ENCODE results near the gene GSTM2.

GSTM2 gene

DNA sequence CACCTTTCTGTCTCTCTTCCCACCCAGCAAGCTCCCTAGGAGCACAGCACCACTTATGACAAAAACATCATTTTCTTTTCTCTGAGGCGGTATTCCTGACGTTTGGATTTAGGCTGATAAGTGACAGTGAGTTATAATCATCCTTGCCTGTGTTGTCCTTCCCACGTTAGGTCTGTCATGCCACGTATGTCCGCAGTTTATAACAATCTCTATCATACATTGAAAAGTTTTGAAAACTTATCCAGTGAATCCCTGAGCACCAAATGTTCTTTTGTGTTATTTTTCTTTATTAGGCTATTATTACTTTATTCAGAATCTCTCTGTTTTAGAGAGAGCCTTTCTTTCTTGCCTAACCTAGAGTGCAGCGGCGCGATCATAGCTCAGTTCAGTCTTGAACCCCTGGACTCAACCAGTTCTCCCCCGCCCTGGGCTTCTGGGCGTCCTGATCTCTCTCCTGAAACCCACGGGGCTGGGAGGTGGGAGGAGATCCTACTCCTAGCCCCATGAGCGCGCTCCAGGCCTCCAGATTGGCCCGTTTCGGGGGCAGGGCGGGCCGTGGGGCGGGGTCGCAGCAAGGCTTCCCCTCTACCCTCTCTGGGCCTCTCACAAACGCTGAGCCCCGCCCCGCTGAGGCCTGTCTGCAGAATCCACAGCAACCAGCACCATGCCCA, at the start of gene GSTM2:
GSTM2 (plus strand) TSS at position 606 of the 671 bp plus-strand sequence; CDS start at position 665, 59 bp downstream.
- DNase-seq: no peak

DNA sequence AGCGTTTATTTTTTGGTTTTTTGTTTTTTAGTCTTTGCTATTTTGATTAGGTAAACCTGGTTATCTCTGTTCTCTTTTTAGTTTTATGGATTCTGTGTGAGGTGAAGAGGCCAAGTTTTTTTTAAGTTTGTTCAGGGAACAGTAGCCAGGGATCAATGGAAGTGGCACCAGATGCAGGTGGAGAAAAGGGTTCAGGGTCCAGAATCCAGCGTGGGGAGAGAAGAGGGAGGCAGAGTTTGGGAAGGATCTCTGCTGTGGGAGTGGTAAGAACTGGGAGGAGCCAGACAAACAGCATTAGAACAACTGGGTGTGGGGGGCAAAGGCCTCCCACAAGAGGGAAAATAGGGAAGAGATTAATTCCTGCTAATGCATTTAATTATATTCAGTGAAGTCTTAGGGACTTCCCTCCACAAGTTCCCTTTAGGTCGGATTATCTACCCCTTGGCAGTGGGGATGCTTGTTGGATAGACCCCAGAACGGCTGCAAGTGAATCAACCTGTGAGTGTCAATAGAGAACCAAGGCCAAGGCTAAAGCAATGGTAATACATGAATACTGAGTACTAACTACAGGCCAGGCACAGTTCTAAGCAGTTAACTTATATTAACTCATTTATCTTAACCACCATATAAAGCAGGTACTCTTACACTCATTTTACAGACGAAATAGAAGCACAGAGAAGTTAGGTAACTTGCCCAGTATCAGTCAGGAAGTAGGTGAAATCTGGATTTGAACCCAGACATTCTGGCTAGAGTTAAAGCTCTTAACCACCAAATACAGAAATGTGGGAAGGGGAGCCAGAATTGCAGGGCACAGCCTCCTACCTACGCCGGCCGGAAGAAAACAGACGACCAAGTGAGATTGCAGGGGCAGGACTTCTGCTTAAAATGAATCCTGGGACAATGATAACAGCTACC, 48.9 kb upstream of the GSTM2 start:
- no peak for DNase-seq

DNA sequence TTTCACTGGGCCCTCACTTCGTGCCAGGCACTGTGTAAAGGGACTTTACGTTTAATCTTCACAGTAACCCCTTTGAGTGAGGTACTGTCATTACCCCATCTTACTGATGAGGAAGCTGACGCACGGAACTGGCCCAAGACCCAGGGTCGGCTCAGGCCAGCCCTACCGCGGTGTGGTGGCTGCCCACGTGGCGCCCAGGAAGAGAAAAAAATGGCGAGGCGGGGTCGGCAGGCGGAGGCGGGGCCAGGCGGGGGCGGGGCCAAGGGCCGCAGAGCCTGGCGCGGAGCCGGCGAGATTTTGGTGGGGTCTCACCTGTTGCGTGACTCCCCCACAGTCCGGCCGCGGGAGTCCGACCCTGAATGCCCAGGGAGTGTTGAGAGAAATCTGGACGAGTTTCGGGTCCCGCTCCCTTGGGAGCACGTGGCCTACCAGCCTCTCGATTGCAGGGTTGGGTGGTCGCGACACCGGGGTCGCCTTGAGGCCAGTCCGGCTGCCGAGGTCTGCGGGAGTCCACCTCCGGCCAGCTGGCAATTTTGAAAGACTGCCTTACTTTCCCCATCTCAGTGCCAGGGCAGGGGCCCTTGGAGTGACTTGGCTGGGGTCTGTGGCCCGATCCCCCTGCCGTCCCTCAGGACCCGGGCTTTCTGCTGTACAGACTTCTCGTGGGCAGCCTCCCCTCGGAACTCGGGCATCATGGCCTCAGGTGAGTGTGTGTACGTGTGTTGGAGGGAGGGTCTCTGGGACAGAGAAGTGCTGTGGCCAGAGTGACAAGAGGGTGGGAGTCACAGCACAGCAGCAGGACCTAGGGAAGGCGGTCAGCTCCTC, 48.1 kb upstream of the GSTM2 start, which contains the start of the genes AMPD2 and GNAT2:
AMPD2 (plus strand) TSS at position 262 of the 825 bp plus-strand sequence. CDS start 1,339 bp downstream, outside the sequence.
GNAT2 (minus strand) TSS at position 41 of the 825 bp plus-strand sequence. CDS start 6,746 bp downstream, outside the sequence.
- DNase-seq: no peak

DNA sequence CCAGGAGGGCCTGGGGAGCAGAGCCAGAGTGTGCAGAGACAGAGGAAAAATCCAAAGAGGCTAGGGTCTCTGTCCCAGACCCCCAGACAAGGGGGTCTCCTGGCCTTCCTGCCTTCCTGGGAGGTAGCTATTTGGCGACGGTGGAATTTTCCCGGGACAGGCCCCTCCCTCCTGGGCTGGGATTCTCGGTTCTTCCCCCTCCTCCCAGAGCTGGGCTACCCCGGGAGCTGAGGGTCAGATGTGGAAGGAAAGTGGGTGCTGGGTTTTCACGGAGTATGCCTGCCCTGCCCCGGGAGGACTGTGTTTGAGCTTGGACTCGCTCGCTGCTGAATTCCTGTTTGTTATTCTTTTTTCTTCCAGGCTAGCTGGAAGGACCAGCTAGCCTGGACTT, 47.5 kb upstream of the GSTM2 start:
- no peak for DNase-seq

DNA sequence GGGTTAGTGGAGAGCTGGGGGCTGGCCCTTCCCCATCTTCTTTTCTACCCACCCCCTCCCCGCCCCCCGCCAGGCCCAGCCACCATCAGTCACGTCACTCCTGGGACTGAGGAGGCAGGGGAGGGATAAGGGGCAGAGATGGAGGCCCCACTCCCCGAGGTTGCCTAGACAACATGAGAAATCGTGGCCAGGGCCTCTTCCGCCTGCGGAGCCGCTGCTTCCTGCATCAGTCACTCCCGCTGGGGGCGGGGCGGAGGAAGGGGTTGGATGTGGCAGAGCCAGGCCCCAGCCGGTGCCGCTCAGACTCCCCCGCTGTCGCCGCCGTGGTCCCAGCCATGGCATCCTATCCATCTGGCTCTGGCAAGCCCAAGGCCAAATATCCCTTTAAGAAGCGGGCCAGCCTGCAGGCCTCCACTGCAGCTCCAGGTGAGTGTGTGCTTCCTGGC, 47.0 kb upstream of the GSTM2 start:
- DNase-seq: peak; percentile 62

DNA sequence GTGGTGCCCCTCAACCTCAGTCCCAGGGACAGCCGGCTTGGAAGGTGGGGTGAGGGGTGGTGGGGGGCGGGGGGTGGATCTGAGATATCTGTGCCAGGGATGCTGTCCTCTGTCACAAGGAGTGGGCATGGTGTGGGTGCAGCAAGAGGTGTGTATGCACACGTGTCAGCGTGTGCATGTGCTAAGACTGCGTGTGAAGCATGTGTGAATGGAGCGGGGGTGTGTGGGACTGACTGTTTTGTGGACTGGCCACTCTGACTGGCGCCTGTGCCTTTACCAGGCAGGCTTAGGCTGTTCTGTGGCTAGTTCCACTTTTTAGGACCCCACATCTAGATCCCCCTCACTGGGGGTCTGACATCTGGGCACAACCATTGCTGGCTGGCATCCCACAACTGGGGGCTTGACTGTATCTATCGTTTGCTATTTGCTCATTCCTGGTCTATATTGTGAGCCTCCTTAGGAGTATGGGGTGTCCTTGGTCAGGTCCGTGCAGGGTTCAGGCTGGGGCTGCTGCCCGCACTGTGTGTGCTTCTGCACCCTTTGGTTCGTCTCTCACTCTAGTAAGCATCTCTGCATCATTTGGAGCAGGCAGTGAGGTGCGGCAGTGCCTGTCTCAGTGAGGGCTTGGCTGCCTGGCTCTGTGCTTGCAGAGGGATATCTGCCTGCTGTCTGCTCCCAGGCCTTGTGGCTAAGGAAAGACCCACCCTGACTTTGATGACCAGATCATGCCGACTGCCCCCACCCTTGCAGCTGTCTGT, 46.3 kb upstream of the GSTM2 start:
- DNase-seq: no peak

DNA sequence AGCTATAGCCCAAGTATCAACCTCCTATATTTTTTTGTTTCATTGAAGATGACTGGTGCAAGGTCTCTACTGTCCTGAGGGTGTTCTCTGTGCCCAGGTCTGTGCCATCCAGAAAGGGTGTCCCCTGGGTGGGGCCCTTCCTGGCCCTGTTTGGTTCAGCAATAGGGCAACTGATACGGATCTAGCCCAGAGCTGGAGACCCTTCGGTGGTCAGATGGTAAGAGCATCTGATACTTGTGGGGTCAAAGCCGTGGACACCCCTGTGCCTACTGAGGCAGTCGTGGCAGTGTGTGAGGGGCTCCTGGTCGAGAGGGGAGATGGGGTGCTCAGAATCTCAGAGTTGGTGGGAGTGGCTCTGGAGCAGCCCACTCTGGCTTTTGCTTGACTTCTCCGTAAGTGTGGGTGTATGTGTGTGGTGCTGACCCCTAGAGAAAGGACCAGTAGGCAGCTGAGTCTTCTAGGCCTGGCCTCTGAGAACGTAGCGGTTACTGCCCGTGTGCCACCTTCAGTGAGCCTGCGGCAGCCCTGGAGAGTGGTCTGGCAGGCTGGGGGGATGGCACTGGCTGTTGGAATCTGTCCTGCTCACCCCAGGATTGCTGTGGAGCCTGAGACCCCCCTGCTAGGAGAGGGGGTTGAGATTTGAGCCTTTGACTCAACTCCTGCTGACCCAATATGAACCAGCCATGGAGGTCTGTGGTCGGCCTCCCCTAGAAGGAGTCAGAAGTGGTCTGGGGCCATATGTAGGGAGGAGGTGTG, 45.5 kb upstream of the GSTM2 start:
- no peak for DNase-seq

DNA sequence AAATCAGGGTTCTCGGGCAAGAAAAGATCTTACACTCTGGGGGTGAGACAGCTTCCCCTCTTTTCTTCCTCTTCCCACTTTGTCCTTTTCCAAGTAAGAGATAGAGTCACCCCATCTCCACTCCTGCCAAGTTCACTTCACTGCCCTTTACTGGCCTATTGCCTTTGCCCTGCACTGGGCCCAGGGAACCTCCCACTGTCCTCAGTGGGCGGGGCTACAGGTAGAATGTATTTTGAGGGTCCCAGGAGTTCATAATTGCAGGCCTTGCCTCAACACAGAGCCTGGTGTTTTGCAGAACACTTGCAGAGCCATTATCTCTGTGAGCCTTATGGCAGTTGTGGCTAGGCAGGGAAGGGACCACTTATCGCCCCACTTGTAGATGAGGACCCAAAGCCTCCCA, 45.0 kb upstream of the GSTM2 start:
- DNase-seq: no peak

DNA sequence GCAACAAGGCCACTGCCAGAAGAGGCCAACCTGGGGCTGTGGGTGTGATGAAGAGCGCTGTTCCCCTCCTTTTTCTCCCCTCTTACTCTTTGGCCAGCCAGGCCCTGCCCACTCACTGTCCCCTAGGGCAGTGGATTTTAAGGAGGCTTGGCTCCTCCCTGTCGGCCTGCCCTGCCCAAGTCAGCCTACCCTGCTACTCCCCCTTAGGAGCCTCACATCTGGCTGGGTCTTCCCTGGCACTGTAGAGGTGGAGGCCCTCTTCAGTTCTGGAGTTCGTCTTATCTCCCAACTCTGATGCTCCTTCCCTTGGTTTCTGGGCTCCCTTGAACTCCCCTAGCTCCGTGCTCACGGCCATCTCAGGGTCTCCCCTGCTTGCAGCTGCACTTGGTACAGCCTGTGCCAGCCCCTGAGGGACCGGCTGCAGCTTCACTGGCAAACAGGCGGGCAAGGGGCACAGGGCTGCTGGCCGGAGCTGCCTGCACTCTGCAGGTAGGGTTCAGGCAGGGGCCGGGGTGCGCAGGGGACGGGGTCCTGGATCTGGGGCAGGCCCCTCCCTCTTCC, 44.2 kb upstream of the GSTM2 start:
- DNase-seq: no peak

DNA sequence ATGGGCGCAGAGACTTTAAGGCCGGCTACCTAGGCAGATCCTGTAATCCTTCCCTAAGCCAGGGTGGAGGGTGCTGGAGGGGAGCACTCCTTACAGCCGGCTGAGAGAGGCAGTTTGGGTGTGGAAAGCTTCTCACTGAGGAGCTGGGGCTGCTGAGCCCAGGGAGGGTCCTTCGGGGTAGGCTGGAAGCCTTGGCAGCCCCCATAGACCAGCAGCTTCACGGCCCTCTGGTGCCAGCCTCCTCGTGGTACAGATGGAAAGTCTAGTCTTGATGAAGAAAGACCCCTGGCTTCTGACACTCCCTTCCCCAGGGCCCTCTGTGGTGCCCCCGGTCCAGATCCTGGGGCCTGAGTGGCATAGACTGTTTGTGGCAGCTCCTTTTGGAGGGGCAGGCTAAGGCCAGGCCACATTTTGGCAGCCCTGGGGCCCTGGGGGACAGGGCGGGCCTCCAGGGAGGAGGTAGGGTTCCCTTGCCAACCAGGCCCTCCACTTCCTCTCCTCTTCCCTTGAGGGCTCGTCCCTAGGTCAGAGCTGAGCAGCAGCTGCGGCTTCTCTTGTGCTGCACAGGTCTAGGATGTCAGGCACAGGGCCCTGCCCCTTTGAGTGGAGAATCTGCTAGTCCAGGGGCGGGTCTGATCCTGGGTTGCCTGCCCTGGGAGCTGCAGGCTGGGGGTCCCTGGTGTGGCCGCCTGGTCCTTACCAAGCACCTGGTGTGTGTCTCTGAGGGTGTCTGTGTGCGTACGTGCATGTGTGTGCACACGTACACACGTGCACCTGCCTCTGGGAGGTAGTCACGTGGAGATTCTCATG, 43.5 kb upstream of the GSTM2 start:
- DNase-seq: no peak

DNA sequence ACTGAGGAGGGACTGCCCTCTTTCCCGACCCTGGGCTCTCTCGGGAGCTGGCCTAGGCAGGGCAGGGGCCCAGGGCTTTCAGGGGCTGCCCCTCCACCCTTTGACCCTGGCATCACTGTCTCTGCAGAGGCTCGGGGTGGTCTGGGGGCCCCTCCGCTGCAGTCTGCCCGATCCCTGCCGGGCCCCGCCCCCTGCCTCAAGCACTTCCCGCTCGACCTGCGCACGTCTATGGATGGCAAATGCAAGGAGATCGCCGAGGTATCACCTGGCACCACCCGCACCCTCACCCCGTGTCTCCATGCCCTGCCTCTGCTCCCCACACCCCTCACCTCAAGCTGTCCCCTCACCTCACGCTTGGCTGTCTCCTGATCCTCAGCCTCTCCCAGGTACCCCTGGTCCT, 42.7 kb upstream of the GSTM2 start:
- DNase-seq: no peak

DNA sequence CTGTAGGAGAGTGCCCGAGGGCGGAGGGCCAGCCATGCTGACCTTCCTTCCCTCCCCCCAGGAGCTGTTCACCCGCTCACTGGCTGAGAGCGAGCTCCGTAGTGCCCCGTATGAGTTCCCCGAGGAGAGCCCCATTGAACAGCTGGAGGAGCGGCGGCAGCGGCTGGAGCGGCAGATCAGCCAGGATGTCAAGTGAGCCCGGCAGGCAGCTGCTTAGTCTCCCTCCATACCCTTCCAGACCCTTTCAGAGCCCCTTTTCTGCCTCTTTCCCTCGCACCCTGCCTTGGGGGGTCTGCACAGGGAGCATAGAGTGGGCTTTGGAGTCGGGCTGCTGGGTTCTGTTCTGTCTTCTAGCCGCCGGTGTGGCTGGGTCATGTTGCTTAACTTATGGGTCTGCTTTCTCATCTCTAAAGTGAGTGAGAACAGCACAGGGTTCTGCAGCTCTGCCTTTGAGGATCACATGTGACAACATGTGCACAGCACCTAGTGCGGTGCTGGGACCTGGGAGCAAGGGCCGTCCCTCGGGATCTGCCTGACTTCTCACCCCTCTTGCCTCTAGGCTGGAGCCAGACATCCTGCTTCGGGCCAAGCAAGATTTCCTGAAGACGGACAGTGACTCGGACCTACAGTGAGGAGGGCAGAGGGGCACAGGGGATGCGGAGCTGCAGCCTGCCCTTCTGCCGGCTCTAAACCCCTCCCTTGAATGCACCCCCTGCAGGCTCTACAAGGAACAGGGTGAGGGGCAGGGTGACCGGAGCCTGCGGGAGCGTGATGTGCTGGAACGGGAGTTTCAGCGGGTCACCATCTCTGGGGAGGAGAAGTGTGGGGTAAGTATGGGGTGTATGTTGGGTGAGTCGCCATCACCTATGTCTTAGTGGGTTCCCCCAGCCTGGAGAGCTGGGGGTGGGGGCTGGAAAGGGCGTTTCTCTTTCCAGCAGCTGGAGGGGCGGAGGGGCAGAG, 42.0 kb upstream of the GSTM2 start:
- DNase-seq: no peak

DNA sequence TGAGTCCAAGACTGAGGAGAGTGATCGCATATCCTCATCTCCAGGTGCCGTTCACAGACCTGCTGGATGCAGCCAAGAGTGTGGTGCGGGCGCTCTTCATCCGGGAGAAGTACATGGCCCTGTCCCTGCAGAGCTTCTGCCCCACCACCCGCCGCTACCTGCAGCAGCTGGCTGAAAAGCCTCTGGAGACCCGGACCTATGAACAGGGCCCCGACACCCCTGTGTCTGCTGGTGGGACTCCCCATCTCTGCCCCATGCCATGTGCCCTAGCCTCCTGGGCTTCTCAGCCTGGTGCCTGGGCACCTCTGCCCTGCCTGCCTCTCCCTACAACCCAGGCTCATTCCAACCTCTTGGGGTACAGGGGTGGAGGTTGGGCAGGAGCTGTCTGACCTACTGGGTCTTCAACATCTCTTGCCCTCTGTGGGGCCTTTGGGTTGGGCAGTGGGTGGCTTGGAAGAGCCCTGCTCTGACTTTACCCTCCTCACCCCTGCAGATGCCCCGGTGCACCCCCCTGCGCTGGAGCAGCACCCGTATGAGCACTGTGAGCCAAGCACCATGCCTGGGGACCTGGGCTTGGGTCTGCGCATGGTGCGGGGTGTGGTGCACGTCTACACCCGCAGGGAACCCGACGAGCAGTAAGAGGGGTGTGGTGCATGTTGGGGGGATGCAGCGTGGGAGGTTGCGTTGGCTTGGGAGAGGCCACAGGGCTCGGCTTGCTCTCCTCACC, 41.0 kb upstream of the GSTM2 start:
- DNase-seq: no peak

DNA sequence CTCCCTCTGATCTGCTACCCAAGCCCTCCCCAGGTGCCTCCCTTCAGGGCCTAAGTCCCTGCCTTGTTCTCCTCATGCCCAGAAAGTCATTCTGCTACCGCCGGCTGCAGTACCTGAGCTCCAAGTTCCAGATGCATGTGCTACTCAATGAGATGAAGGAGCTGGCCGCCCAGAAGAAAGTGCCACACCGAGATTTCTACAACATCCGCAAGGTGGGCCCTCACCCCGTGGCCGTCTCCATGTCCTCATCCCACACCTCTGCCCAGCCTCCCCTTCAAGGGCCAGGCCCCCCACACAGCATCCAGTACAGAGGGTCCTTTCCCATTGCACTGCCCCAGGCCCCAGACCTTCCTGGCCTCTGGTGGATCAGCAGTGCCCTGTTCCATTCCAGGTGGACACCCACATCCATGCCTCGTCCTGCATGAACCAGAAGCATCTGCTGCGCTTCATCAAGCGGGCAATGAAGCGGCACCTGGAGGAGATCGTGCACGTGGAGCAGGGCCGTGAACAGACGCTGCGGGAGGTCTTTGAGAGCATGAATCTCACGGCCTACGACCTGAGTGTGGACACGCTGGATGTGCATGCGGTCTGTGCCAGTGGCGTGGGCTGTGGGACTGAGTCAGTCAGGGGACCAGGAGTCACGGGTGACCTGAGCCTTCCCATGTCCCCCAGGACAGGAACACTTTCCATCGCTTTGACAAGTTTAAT, 40.0 kb upstream of the GSTM2 start:
- no peak for DNase-seq

DNA sequence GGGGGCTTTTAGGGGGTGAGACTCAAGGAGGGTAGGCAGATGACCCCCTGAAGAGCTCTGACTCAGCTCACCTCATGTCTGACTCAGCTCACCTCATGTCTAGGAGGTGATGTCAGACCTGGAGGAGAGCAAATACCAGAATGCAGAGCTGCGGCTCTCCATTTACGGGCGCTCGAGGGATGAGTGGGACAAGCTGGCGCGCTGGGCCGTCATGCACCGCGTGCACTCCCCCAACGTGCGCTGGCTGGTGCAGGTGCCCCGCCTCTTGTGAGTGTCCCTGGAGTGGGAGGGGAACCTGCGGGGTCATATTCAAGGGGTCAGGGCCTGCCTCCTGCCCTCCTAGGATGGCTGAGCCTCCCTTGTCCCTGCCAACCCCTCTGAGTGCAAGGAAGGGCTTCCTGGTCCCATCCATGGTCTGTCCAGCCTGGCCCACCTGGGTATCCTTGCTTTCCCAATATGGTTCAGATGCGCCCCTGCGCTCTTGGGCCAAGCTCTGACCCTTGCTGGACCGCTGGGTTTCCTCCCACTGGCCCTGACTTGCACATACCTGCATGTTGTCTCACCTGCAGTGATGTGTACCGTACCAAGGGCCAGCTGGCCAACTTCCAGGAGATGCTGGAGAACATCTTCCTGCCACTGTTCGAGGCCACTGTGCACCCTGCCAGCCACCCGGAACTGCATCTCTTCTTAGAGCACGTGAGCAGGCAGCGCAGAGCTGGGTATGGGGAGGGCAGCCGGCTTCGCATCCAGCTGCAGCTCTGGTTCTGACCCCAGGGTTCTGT, 39.1 kb upstream of the GSTM2 start:
- no peak for DNase-seq

DNA sequence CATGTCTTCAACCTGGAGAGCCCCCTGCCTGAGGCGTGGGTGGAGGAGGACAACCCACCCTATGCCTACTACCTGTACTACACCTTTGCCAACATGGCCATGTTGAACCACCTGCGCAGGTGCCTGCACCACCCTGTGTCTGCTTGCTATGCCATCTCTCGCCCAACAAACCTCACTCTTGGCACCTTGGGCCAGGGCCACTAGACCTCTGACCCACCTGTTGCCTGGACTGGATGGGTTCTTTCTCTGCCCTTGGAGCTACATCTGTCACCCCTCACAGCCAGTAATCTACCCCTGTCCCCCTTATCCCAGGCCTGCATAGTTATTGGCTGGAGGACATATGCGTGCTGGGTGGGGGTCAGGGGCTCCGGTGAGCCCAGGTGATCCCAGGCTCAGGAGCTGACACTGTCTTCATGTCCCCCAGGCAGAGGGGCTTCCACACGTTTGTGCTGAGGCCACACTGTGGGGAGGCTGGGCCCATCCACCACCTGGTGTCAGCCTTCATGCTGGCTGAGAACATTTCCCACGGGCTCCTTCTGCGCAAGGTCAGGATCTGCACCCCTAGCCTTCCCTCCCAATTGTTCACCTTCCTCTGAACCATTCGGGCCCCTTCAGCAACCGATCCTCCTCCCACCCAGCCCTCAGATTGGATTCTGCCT, 38.4 kb upstream of the GSTM2 start:
- DNase-seq: no peak

Data from NCI-H1417 treated with DMSO at 0.1 percent for 48 hours (cell line).